Activated CD4-positive, alpha-beta memory T cell treated with anti-CD3 and anti-CD28 coated beads, Interleukin-2, amount 10 ng/mL, durations not matched to agents 7 days and 5 days (primary cell): ENCODE data around the gene BABAM2. TPM values are rescaled to one million over a fixed set of nuclear protein-coding genes. Genes with fewer than 3 reads are reported as not detected.
"Not testable (repeated sequence)": the region's sequence is repeated elsewhere in the genome, so short reads cannot be mapped to it uniquely, and the experiment has no call there.

Source experiments
- CTCF ChIA-PET: fragments of 350-600 bp; sonication (Branson Sonifier 250); formaldehyde crosslinking; loops from one replicate; lab custom pipeline; 2021; ENCODE audit warnings: antibody characterized with exemption, inconsistent platforms; lab: Charles Lee
- POLR2A ChIA-PET: fragments of 350-600 bp; sonication (Branson Sonifier 250); formaldehyde crosslinking; loops from one replicate; lab custom pipeline; 2021; ENCODE audit warnings: antibody characterized with exemption; lab: Charles Lee
- DNase-seq: peaks from one replicate; pipeline ENCODE4 v3.0.0-alpha.2; 2020
- H3K27ac Mint-ChIP-seq: one replicate; pipeline ENCODE4 v1.8.0; 2021; ENCODE audit warnings: mild to moderate bottlenecking, mixed read lengths
- H3K27me3 Mint-ChIP-seq: one replicate; pipeline ENCODE4 v1.8.0; 2021; ENCODE audit warnings: mixed read lengths
- H3K36me3 Mint-ChIP-seq: one replicate; pipeline ENCODE4 v1.8.0; 2021; ENCODE audit warnings: low read depth, mixed read lengths
- H3K4me1 Mint-ChIP-seq: one replicate; pipeline ENCODE4 v1.8.0; 2021; ENCODE audit warnings: mixed read lengths
- H3K4me3 Mint-ChIP-seq: one replicate; pipeline ENCODE4 v1.8.0; 2021; ENCODE audit warnings: mild to moderate bottlenecking, mixed read lengths
- H3K9me3 Mint-ChIP-seq: one replicate; pipeline ENCODE4 v1.8.0; 2021; ENCODE audit warnings: mixed read lengths
- total RNA-seq, 2 experiments: library from RNA; stranded (reverse); gene quantifications; one replicate each; pipeline ENCODE4 v1.2.3, GENCODE V29; 2021

The BABAM2 gene
- total RNA-seq, 2 experiments from 2014 or later: 51.4 to 56.6 TPM

DNA sequence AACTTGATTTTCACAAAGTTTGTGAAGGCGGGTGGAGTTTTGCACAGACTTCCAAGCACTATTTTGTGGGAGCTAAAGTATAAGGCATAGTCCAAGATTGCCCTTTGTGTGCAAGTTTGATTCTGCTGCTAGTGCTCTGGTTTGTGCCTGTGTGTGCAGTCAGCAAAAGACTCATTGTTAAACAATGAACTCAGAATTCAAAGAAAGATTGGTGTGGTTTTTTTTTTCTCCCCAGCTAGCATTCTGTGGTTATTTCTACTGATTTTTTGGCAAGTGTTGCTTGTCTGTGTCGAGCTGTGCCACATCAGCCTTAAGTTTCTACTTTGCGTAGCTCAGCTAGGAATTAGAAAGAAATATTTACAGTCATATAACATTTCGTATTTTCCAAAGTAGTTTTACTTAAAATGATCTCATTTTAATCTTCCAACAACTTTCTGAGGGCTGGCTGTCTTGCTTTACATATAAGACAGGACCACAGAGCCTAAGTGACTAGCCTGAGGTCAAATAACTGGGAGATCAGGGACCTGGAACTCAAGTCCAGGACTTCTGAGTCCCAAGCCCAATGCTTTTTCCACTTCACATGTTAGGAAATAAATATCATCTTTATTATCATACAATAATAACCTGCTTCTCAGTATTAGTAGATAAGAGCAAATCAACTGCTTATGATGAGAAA, 69.8 kb downstream of the BABAM2 start:
- no peaks in the 10 kb centered on the region for H3K27me3 Mint-ChIP-seq
- peak overlapping the region; percentile 31 for H3K4me3 Mint-ChIP-seq
- POLR2A ChIA-PET: interaction anchor here (0.6 to 3.4 kb wide), 10 partner anchors 16 to 431 kb away, joined by 3 to 19 read pairs (median 6); partner anchors contain the start of genes BABAM2 and RBKS
- peak; percentile 36 for DNase-seq
- CTCF ChIA-PET: interaction anchor here (1.0 to 1.1 kb wide), 2 partner anchors 11 to 37 kb away, joined by 4 read pairs; no protein-coding TSS in a partner anchor
- H3K4me1 Mint-ChIP-seq: peaks cover 77% of the 10 kb centered on the region
- H3K36me3 Mint-ChIP-seq: peaks cover 35% of the 10 kb centered on the region
- peak overlapping the region; percentile 90 for H3K27ac Mint-ChIP-seq
- H3K9me3 Mint-ChIP-seq: peaks cover 12% of the 10 kb centered on the region

DNA sequence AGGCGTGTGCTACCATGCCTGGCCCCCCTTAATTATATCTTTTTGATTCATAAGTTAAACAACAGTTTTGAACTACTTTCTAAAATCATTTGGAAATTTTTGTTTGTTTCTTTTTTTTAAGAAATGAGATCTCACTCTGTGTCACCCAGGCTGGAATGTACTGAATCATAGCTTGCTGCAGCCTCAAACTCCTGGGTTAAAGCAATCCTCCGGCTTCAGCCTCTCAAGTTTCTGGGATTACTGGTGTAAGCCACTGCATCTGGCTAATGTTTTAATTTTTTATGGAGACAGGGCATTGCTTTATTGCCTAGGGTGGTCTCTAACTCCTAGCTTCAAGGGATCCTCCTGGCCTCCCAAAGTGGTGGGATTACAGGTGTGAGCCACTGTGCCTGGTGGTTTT, 71.5 kb downstream of the BABAM2 start:
- H3K27ac Mint-ChIP-seq: peak overlapping the region; percentile 31
- H3K4me3 Mint-ChIP-seq: no peak overlapping the region
- CTCF ChIA-PET: no interaction called here
- peaks cover 14% of the 10 kb centered on the region for H3K9me3 Mint-ChIP-seq
- POLR2A ChIA-PET: interaction anchor here (0.7 to 3.4 kb wide), 8 partner anchors 16 to 461 kb away, joined by 3 to 14 read pairs (median 3); partner anchors contain the start of genes BABAM2 and RBKS
- peaks cover 77% of the 10 kb centered on the region for H3K4me1 Mint-ChIP-seq
- H3K27me3 Mint-ChIP-seq: no peaks in the 10 kb centered on the region
- H3K36me3 Mint-ChIP-seq: peaks cover 42% of the 10 kb centered on the region
- no peak for DNase-seq

DNA sequence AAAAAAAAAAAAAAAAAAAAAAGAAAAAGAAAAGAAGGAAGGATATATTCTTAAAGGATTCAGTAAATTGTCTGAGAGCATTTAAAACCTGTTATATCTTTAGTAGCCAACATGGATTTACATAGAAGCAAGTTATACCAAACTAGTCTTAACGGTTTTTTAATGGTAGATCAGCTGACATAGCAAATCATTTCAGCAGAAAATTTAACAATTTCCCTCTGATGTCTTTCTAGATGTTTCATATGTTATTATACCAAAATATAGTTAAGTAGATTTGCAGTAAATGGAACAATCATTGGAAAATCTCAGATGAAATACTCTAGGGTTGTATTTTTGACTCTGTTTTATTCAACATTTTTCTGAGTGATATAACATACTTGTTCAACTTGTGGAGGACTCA, 72.9 kb downstream of the BABAM2 start:
- CTCF ChIA-PET: no interaction called here

DNA sequence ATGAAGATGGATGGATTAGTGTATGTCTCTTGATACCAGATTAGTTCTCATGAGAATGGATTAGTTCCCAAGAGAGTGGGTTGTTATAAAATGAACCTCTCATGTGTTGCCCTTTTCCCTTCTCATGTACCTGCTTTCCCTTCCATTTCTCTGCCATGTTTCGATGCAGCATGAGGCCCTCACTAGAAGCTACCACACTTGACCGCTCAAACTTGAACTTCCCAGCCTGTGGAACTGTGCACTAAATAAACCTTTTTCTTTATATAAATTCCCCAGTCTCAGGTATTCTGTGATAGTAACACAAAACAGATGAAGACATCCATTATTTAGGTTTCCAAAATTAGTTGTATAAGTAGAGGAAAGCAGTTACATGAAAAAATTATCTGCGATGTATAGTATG, 73.5 kb downstream of the BABAM2 start:
- H3K9me3 Mint-ChIP-seq: peaks cover 29% of the 10 kb centered on the region
- H3K27ac Mint-ChIP-seq: no peak overlapping the region
- peaks cover 64% of the 10 kb centered on the region for H3K4me1 Mint-ChIP-seq
- ChIA-PET CTCF (no interaction called here), POLR2A (interaction anchor here (1.0 kb wide), 1 partner anchor 9 kb away, joined by 3 read pairs; no protein-coding TSS in a partner anchor)
- no peaks in the 10 kb centered on the region for H3K27me3 Mint-ChIP-seq
- DNase-seq: no peak
- H3K4me3 Mint-ChIP-seq: no peak overlapping the region
- H3K36me3 Mint-ChIP-seq: peaks cover 50% of the 10 kb centered on the region

More for the DNA sequence above, 72.9 kb downstream of the BABAM2 start:
- H3K4me1 Mint-ChIP-seq: peaks cover 70% of the 10 kb centered on the region
- no peaks in the 10 kb centered on the region for H3K27me3 Mint-ChIP-seq
- POLR2A ChIA-PET: interaction anchor here (0.6 to 1.0 kb wide), 2 partner anchors 8 to 76 kb away, joined by 3 read pairs; no protein-coding TSS in a partner anchor
- H3K36me3 Mint-ChIP-seq: peaks cover 45% of the 10 kb centered on the region
- H3K9me3 Mint-ChIP-seq: peaks cover 24% of the 10 kb centered on the region
- no peak overlapping the region for H3K27ac Mint-ChIP-seq
- no peak for DNase-seq
- no peak overlapping the region for H3K4me3 Mint-ChIP-seq

DNA sequence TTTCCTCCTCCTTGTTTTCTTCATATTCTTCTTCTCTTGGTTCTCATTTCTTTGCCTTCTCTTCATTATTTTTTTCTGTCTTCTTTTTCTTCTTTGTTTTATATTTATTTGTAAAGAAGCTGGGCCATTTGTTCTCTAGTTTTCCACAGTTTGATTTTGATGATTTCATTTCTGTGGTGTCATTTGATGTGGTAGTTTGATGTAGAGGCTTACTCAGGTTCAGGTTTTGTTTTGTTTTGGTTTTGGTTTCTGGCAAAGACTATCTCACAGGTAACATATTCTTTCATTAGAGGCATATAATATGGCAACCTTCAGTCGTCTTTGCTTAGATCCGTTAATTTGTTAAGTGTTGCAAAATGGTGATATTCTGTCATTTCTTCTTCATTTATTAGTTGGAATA, 75.3 kb downstream of the BABAM2 start:
- Mint-ChIP-seq H3K27ac (peak overlapping the region; percentile 52), H3K4me1 (peaks cover 48% of the 10 kb centered on the region), H3K36me3 (peaks cover 63% of the 10 kb centered on the region), H3K4me3 (no peak overlapping the region), H3K9me3 (peaks cover 39% of the 10 kb centered on the region), H3K27me3 (no peaks in the 10 kb centered on the region)
- DNase-seq: no peak
- ChIA-PET POLR2A (interaction anchor here (1.0 to 1.6 kb wide), 5 partner anchors 11 to 537 kb away, joined by 3 to 7 read pairs (median 4); partner anchors contain the start of genes BABAM2, FOSL2, NRBP1 and RBKS), CTCF (interaction anchor here (0.9 kb wide), 1 partner anchor 12 kb away, joined by 3 read pairs; no protein-coding TSS in a partner anchor)

DNA sequence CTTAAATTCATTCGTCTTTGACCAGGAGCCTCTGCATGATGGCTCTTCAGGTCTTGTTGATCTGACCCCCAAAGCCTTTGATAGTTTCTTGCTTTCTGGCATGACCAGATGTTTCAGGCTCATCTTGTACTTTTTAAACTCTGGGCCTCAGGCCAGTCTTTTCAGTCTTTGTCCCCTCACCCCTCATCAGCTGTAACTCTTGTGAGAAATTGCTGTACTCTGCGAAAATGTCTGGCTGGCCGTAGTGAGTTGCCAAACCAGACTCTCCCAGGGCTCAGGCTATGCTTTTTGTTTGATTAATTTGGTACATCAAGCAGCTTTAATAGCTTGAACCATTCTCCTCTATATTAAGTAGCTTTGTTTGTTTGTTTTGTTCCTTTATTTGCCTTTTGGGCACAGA, 75.9 kb downstream of the BABAM2 start:
- Mint-ChIP-seq H3K27ac (no peak overlapping the region), H3K36me3 (peaks cover 64% of the 10 kb centered on the region), H3K4me1 (peaks cover 42% of the 10 kb centered on the region), H3K4me3 (no peak overlapping the region), H3K27me3 (no peaks in the 10 kb centered on the region), H3K9me3 (peaks cover 39% of the 10 kb centered on the region)
- no peak for DNase-seq
- ChIA-PET CTCF (interaction anchor here (0.9 kb wide), 1 partner anchor 12 kb away, joined by 3 read pairs; no protein-coding TSS in a partner anchor), POLR2A (interaction anchor here (1.3 to 2.3 kb wide), 3 partner anchors 11 to 76 kb away, joined by 4 to 8 read pairs (median 4); partner anchors contain the start of genes BABAM2 and RBKS)

DNA sequence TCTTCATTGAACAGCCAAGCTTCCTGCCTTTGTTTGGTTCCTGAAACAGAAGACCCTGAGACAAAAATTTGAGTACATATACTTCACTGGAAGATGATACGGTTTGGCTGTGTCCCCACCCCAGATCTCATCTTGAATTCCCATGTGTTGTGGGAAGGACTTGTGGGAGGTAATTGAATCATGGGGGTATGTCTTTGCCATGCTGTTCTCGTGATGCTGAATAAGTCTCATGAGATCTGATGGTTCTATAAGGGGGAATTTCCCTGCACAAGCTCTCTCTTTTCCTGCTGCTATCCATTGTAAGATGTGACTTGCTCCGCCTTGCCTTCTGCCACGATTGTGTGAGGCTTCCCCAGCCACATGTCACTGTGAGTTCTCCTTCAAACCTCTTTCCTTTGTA, 76.5 kb downstream of the BABAM2 start:
- no peak overlapping the region for H3K4me3 Mint-ChIP-seq
- no peaks in the 10 kb centered on the region for H3K27me3 Mint-ChIP-seq
- H3K27ac Mint-ChIP-seq: no peak overlapping the region
- peaks cover 39% of the 10 kb centered on the region for H3K9me3 Mint-ChIP-seq
- peaks cover 37% of the 10 kb centered on the region for H3K4me1 Mint-ChIP-seq
- POLR2A ChIA-PET: interaction anchor here (1.3 to 2.3 kb wide), 3 partner anchors 11 to 77 kb away, joined by 4 to 8 read pairs (median 4); partner anchors contain the start of genes BABAM2 and RBKS
- no peak for DNase-seq
- CTCF ChIA-PET: interaction anchor here (1.0 kb wide), 1 partner anchor 13 kb away, joined by 3 read pairs; no protein-coding TSS in a partner anchor
- peaks cover 63% of the 10 kb centered on the region for H3K36me3 Mint-ChIP-seq

DNA sequence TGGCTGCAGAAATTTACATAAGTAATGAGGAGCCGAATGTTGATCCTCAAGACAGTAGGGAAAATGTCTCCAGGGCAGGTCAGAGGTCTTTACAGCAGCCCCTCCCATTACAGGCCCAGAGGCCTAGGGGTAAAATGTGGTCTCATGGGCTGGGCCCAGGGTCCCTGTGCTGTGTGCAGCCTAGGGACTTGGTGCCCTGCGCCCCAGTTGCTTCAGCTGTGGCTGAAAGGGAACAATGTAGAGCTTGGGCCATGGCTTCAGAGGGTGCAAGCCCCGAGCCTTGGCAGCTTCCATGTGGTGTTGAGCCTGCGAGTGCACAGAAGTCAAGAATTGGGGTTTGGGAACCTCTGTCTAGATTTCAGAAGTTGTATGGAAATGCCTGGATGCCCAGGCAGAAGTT, 77.5 kb downstream of the BABAM2 start:
- Mint-ChIP-seq H3K36me3 (peaks cover 59% of the 10 kb centered on the region), H3K4me1 (peaks cover 35% of the 10 kb centered on the region), H3K9me3 (peaks cover 39% of the 10 kb centered on the region)
- CTCF ChIA-PET: interaction anchor here (1.0 kb wide), 1 partner anchor 14 kb away, joined by 3 read pairs; no protein-coding TSS in a partner anchor
- H3K27ac Mint-ChIP-seq, H3K4me3 Mint-ChIP-seq, H3K27me3 Mint-ChIP-seq, DNase-seq: not testable (repeated sequence)
- POLR2A ChIA-PET: interaction anchor here (0.7 to 2.3 kb wide), 2 partner anchors 21 to 78 kb away, joined by 3 to 8 read pairs; partner anchors contain the start of genes BABAM2 and RBKS

DNA sequence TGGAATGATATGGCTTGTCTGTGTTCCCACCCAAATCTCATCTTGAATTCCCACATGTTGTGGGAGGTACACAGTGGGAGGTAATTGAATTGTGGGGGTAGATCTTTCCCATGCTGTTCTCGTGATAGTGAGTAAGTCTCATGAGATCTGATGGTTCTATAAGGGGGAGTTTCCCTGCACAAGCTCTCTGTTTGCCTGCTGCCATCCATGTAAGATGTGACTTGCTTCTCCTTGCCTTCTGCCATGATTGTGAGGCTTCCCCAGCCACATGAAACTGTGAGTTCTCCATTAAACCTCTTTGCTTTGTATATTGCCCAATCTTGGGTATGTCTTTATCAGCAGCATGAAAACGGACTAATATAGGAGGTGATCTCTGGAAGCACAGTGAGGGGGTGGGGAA, 78.4 kb downstream of the BABAM2 start:
- Mint-ChIP-seq H3K36me3 (peaks cover 54% of the 10 kb centered on the region), H3K4me1 (peaks cover 32% of the 10 kb centered on the region), H3K9me3 (peaks cover 36% of the 10 kb centered on the region)
- DNase-seq, H3K27me3 Mint-ChIP-seq, H3K27ac Mint-ChIP-seq, H3K4me3 Mint-ChIP-seq, POLR2A ChIA-PET, CTCF ChIA-PET: not testable (repeated sequence)

DNA sequence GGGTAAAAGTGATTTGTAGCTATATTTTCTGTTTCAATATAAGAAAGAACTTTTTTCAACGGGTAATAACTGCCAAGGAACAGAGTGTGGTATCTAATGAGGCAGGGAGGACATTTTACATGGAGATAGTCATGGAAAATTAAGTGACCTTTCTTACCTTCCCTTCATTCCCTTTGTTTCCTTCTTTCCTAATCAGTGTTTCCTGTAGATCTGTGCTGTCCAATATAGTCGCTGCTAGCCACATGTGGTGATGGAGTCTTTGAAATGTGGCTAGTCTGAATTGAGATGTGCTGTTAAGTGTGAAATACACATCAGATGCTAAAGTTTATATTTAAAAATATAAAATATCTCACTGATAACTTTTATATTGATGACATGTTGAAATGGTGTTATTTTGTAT, 81.8 kb downstream of the BABAM2 start:
- ChIA-PET POLR2A (interaction anchor here (0.6 to 2.2 kb wide), 2 partner anchors 10 to 82 kb away, joined by 3 to 5 read pairs; partner anchors contain the start of genes BABAM2 and RBKS), CTCF (interaction anchor here (1.9 kb wide), 1 partner anchor 249 kb away, joined by 4 read pairs; no protein-coding TSS in a partner anchor)
- no peak for DNase-seq
- H3K36me3 Mint-ChIP-seq: peaks cover 30% of the 10 kb centered on the region
- H3K27me3 Mint-ChIP-seq: no peaks in the 10 kb centered on the region
- H3K4me1 Mint-ChIP-seq: peaks cover 9% of the 10 kb centered on the region
- peaks cover 26% of the 10 kb centered on the region for H3K9me3 Mint-ChIP-seq
- H3K27ac Mint-ChIP-seq: no peak overlapping the region
- no peak overlapping the region for H3K4me3 Mint-ChIP-seq

DNA sequence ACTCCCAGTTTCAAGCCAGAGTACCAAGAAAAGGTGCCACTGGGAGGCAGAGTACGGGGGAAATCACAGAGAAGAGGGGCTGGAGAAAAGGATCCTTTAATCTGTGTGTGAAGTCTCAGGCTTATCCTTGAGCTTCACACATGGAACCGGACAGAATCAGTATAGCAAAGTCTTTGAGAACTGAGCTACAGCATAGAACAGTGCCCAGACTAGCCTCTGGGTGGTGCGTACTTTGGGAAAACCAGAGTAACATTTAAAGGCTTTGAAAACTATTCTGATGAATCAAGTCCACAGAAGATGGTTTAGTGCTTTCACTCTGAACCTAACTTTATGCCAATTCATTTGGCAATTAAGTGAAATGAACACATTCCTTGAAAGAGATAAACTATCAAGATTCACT, 83.1 kb downstream of the BABAM2 start:
- H3K27me3 Mint-ChIP-seq: no peaks in the 10 kb centered on the region
- peaks cover 20% of the 10 kb centered on the region for H3K9me3 Mint-ChIP-seq
- H3K36me3 Mint-ChIP-seq: peaks cover 25% of the 10 kb centered on the region
- CTCF ChIA-PET: no interaction called here
- no peak overlapping the region for H3K4me3 Mint-ChIP-seq
- POLR2A ChIA-PET: no interaction called here
- no peak overlapping the region for H3K27ac Mint-ChIP-seq
- no peak for DNase-seq
- H3K4me1 Mint-ChIP-seq: peaks cover 18% of the 10 kb centered on the region

DNA sequence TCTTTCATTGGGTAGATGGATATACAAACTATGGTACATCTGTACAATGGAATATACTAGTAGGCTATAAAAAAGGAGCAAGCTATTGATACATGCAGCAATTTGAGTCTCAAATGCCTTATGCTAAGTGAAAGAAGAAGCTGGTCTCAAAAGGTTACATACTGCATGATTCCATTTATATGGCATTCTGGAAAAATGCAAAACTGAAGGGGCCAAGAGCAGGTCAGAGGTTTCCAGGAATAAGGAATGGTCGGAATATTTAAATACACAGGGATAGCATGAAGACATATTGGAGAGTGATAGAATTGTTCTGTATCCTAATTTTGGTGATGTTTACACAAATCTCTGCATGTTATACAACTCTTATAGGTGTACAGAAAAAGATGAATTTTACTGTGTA, 85.8 kb downstream of the BABAM2 start:
- Mint-ChIP-seq H3K36me3 (peaks cover 14% of the 10 kb centered on the region), H3K4me1 (peaks cover 28% of the 10 kb centered on the region), H3K4me3 (no peak overlapping the region)

More for the DNA sequence above, 85.8 kb downstream of the BABAM2 start:
- CTCF ChIA-PET: no interaction called here
- Mint-ChIP-seq H3K9me3 (peaks cover 9% of the 10 kb centered on the region), H3K27me3 (no peaks in the 10 kb centered on the region), H3K27ac (no peak overlapping the region)
- POLR2A ChIA-PET: no interaction called here
- no peak for DNase-seq
